ENCODE measurements around the gene OR10A5. TPM values are rescaled to one million over a fixed set of nuclear protein-coding genes. Genes with fewer than 3 reads are reported as not detected.
"Not testable (repeated sequence)": the region's sequence is repeated elsewhere in the genome, so short reads cannot be mapped to it uniquely, and the experiment has no call there.

OR10A5 gene
- polyA plus RNA-seq, 4 donors: not detected

DNA sequence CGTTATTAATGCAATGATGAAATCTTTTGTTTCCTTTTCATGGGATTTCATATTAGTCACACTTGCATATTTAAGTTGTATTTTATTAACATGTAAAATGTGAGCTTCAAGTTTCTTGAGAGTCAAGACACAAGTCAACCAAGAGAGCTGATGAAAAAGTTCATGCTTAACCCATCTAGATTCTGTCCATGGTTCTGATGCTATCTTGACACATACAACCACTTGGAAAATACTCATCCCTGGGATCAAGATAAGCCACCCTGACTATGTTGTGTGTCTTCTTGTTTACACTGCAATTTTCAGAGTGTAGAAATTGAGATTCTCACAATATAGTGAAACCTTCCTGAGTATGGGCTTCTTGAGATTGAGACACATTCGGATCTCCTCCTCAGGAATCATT lies 30.3 kb downstream of the OR10A5 start:
- no peak for DNase-seq (ENCODE audit: low read depth in 4 of 4, low spot score in 2 of 4)

GRCh38 chr11:6876325-6876724 lies 30.8 kb downstream of the OR10A5 start, which contains the start of gene OR10A4:
TSS of gene OR10A4 (plus strand) at chr11:6876625. CDS start at chr11:6876648, 23 bp downstream.
- DNase-seq (ENCODE audit: low read depth in 4 of 4, low spot score in 2 of 4): no peak

DNA sequence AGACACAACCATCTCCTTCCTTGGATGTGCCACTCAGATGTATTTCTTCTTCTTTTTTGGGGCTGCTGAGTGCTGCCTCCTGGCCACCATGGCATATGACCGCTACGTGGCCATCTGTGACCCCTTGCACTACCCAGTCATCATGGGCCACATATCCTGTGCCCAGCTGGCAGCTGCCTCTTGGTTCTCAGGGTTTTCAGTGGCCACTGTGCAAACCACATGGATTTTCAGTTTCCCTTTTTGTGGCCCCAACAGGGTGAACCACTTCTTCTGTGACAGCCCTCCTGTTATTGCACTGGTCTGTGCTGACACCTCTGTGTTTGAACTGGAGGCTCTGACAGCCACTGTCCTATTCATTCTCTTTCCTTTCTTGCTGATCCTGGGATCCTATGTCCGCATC lies 31.4 kb downstream of the OR10A5 start:
- no peak for DNase-seq (ENCODE audit: low read depth in 4 of 4, low spot score in 2 of 4)

DNA sequence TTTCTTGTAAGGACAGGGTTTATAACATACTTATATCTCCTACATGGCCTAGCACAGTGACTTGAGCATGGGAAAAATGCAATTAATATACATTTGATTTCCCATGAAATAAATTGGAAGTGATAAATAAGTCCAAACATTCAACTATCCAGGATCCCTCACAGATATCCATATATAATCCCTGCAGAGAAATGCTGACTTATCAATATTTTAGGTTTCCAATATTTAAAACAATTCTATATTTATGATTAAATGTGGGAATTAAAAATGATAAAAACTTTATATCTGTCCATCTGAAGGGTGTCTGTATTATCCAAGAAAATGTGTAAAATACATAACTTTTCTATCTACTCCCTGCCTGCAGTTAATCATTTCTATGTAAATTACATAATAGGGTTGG lies 37.3 kb downstream of the OR10A5 start:
- DNase-seq (ENCODE audit: low read depth in 4 of 4, low spot score in 2 of 4): no peak

DNA sequence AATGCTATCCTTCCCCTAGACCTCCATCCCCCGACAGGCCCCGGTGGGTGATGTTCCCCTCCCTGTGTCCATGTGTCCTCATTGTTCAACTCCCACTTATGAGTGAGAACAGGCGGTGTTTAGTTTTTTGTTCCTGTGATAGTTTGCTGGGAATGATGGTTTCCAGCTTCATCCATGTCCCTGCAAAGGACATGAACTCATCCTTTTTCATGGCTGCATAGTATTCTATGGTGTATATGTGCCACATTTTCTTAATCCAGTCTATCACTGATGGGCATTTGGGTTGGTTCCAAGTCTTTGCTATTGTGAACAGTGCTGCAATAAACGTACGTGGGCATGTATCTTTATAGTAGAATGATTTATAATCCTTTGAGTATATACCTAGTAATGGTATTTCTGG lies 42.2 kb downstream of the OR10A5 start:
- not testable (repeated sequence) for DNase-seq (ENCODE audit: low read depth in 4 of 4, low spot score in 2 of 4)

- DNase-seq (ENCODE audit: low read depth in 4 of 4, low spot score in 2 of 4): no peak
These were observed 43.3 kb downstream of the OR10A5 start for GRCh38 chr11:6888830-6889229.

GRCh38 chr11:6889835-6890234 lies 44.4 kb downstream of the OR10A5 start:
- no peak for DNase-seq (ENCODE audit: low read depth in 4 of 4, low spot score in 2 of 4)

DNA sequence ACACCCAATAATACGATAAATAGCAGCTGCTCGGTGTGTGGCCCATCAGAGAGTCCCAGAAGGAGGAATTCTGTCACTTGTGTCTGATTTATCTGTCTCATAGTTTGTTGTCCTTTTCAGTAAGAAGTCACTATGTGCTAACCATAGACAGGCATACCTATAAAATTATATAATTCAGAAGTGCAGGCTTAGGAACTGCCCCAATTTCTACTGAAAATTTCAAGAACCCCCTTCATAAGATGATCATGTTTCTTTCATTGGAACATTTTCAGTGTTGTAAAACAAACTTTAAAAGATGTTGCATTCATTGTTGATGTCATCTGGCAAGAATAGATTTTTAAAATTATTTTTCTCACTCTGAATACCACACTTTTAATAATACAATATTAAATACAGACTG lies 46.9 kb downstream of the OR10A5 start, which contains the start of gene OR2D2:
Gene OR2D2 (minus strand): TSS at position 101 of the 400 bp plus-strand sequence. CDS start 0 bp downstream, at position 101.
- no peak for DNase-seq (ENCODE audit: low read depth in 4 of 4, low spot score in 2 of 4)

DNA sequence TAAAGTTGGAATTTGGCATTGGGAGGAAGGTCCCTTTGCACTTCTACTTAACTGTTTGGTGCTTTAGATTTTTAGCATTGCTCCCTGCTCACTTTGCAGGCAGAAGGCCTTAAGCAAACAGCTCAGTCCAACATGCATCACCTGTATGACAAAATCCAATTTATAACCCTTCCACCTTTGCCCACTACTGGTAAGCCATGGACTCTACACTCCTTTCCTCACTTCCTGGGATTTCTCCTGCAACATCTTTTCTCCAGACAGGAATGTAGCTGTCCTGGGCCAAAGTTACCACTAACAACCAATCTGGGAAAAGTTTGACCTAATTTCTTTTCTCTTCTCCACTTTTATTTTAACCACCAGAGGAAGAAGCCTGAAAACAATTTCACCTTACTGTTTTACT lies 48.6 kb downstream of the OR10A5 start:
- DNase-seq (ENCODE audit: low read depth in 4 of 4, low spot score in 2 of 4): no peak

DNA sequence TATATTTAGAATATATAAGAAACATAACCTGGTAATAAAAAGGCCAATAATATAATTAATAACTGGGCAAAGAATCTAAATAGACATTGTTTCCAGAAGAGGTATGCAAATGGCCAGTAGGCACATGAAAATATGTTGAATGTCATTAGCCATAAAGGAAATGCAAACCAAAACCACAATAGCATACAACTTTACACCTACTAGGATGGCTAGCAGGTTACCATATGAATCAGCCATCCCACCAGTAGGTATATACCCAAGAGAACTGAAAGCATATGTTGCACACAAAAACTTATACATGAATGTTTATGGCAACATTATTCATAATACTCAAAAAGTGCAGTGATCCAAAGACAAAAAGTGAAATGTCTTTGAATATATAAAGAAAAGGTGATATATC lies 49.5 kb downstream of the OR10A5 start:
- DNase-seq (ENCODE audit: low read depth in 4 of 4, low spot score in 2 of 4): no peak

Other genes with a start within 250 kb of the OR10A5 start
- 10 to 100 TPM; 18.0 to 26.5 (median 24.0) TPM for gene RRP8, start 242.1 kb upstream of the OR10A5 start, polyA plus RNA-seq (ENCODE audit: insufficient read length in 4 of 4)
- 100 to 1,000 TPM; 154 to 165 (median 158) TPM for gene ILK, start 241.9 kb upstream of the OR10A5 start, polyA plus RNA-seq (ENCODE audit: insufficient read length in 4 of 4)
- 100 to 1,000 TPM in 1 of 4 donors, 10 to 100 TPM in 3; 64.8 to 107 (median 78.5) TPM for gene TAF10, start 233.5 kb upstream of the OR10A5 start, polyA plus RNA-seq (ENCODE audit: insufficient read length in 4 of 4)
- 100 to 1,000 TPM in 3 of 4 donors, 10 to 100 TPM in 1; 89.2 to 119 (median 113) TPM for gene TPP1, start 226.3 kb upstream of the OR10A5 start, polyA plus RNA-seq (ENCODE audit: insufficient read length in 4 of 4)
- gene DCHS1, start 189.9 kb upstream of the OR10A5 start, polyA plus RNA-seq (ENCODE audit: insufficient read length in 4 of 4): 10 to 100 TPM; 29.8 to 49.5 (median 37.8) TPM
- gene MRPL17, start 162.3 kb upstream of the OR10A5 start, polyA plus RNA-seq (ENCODE audit: insufficient read length in 4 of 4): 10 to 100 TPM; 64.7 to 81.0 (median 72.8) TPM
- under 1 TPM in 3 of 4 donors, not detected in 1; 0.04 to 0.13 (median 0.05) TPM for gene OR2AG2, start 73.7 kb upstream of the OR10A5 start, polyA plus RNA-seq (ENCODE audit: insufficient read length in 4 of 4)
- gene OR2AG1, start 62.7 kb upstream of the OR10A5 start, polyA plus RNA-seq (ENCODE audit: insufficient read length in 4 of 4): under 1 TPM in 3 of 4 donors, not detected in 1; 0.04 to 0.16 (median 0.05) TPM
- gene OR6A2, start 46.0 kb upstream of the OR10A5 start, polyA plus RNA-seq (ENCODE audit: insufficient read length in 4 of 4): under 1 TPM in 2 of 4 donors, not detected in 2; 0.03 TPM
- under 1 TPM in 3 of 4 donors, not detected in 1; 0.03 to 0.09 (median 0.09) TPM for gene OR10A2, start 17.4 kb downstream of the OR10A5 start, polyA plus RNA-seq (ENCODE audit: insufficient read length in 4 of 4)
- not detected for gene OR10A4, start 30.9 kb downstream of the OR10A5 start, polyA plus RNA-seq (ENCODE audit: insufficient read length in 4 of 4)
- gene OR2D2, start 46.8 kb downstream of the OR10A5 start, polyA plus RNA-seq (ENCODE audit: insufficient read length in 4 of 4): not detected
- not detected for gene OR2D3, start 75.3 kb downstream of the OR10A5 start, polyA plus RNA-seq (ENCODE audit: insufficient read length in 4 of 4)
- gene ZNF215, start 80.7 kb downstream of the OR10A5 start, polyA plus RNA-seq (ENCODE audit: insufficient read length in 4 of 4): 1 to 10 TPM; 2.2 to 4.5 (median 3.6) TPM
- 10 to 100 TPM; 10.3 to 12.9 (median 11.3) TPM for gene ZNF214, start 174.7 kb downstream of the OR10A5 start, polyA plus RNA-seq (ENCODE audit: insufficient read length in 4 of 4)
- gene NLRP14, start 174.8 kb downstream of the OR10A5 start, polyA plus RNA-seq (ENCODE audit: insufficient read length in 4 of 4): 1 to 10 TPM in 2 of 4 donors, under 1 TPM in 2; 0.43 to 1.1 (median 0.94) TPM
- under 1 TPM; 0.10 to 0.22 (median 0.20) TPM for gene RBMXL2, start 243.3 kb downstream of the OR10A5 start, polyA plus RNA-seq (ENCODE audit: insufficient read length in 4 of 4)